NCI-H2029 treated with DMSO at 0.1 percent for 48 hours (cell line): Measurements from ENCODE around the gene CST9L.
"Not testable (repeated sequence)": the region's sequence is repeated elsewhere in the genome, so short reads cannot be mapped to it uniquely, and the experiment has no call there.

ENCODE experiments used
- DNase-seq: peaks from one replicate; lab custom pipeline; 2025; lab: John Stamatoyannopoulos, UW

Gene CST9L

DNA sequence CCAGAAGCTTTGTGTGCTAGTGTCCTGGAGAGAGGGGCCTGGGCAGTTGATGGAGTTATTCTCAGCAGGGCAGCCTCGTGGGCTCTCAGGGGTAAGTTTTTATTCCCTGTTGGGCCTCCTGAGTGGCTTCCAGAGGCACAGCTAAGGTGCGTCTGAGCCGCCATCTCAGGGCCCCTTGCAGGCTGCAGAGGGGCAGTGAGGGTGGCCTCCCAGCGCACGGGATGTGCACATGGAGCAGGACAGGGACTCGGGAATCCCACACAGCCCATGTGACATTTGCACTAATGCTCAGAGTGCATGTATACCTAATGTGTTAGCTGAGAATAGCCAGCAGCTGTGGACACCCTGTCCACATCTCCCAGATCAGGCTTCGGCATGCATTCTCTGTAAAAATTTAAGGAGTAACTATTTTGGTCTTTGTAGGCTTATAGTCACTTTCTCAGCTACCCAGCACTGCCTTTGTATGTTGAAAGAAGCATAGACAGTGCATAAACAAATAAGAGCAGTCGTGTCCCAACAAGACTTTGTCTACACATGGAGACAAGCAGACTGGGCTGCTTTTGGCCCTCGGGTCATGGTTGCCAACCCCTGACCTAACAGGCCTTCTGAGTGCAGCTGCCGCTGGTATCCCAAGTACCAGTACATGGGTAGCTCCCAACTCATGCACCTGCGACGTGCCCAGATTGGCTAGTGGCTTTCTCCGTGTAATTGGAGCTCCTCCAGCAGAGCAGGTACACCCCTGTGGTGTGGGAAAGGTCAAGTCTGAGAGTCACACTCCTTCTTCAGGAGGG is 18.6 kb upstream of the CST9L start:
- DNase-seq = no peak

DNA sequence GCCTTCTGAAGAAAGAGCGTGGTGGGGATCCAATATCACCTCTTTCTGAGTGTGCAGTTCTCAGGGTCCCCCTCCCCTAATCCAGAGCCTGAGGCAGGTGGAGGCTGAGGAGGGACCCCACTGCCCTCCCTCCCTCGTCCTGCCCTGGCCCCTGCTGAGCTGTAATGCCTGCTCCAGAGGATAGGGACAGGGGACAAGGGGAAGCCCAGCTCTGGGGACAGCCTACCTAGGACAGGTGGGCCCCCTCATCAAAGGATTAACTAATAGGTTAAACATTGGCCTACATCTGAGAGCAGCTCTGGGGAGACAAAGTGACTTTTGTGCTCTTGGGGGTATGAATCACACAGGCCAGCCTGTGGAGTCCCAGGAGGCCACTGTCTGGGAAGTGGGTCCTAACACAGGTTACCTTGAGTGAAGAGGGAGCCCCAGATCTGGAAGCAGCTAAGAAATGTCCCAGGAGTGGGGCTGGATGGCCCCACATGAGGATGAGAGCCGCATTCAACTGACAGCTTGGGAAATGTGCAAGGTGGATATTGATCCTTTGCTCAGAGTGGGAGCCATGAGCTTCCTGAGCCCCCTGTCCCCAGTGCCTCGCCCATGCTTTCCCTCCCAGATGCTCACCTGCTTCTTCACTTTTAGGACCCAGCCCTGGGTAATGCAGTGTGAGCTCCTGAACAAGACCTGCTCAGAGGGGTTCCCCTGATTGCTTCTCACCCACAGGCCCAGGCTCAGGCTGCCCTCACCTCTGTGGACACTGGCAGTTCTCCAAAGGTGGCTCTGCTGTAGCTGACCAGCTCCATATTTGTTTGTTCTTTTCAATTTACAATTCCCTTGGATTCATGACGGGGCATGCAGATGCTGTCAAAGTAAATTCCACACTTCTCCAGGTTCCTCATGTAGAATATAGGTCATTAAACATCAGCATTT is 17.8 kb upstream of the CST9L start:
- no peak for DNase-seq

DNA sequence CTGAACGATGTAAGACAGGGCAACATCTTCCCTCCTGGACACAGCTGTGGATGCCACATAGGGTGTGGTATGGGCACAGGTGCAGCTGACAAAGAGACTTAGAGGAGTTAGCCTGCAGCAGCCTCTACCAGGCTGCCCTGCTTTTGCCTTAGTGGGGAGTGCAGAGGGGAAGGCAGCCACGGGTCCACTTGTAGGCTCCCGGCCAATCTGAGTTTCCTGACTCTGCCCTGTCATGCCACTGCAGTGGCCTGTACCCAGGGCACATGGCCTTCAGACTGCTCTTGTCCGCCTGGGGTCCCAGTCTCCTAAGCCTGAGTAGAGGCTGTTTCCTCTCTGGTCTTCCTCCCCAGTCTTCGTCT is 17.1 kb upstream of the CST9L start:
- no peak for DNase-seq

DNA sequence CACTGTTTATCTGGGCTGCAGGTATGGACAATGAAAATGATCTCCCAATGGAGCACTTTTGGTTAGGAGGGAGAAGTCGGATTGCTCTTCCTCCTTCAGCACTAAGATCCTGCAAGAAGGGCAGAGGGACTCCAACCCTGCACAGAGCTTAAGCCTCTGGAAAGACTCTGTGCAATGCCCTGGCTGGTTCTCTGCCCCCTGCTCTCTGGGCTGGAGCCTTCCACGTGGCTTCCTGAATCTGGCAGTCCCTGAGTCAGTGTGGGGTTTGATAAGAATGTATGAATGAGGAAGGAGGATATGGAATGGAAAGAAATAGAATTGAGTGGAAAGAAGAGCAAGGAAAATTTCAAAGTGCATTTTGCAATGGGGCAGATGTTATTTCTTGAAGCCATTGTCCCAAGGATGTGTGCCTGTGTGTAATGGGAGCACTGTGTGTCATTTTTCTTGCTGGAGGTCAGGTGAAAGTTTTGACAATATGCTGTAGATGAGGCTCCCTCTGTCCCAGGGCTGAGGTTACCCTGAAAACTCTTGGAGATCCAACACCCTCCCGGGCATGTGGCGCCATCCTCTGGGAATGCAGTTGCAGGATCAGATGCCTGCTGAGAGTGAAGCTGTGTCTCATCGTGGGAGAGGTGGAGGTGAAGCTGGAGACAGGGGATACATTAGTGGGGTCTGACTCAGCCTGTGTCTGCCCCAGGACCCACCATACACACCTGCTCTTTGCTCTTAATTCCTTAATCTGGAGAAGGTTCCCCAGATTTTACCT is 16.3 kb upstream of the CST9L start:
- DNase-seq = no peak

DNA sequence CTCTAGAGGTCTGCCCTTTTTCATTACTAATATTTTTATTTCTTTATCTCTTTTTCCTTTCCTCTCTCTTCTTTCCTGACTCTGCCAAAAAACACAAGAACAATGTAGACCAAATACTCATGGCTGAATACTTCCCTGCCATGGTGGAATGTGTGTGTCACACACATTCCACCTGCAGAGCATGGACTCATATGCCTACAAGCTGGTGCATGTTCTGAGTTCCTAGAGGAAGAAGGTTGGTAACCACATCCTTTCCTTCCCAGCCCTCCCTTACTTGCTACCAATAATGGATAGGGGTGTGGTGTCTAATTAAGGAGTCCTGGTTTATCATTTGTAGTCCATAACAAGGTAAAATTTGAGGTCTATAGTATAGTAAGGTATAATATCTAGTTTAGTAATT is 15.2 kb upstream of the CST9L start:
- DNase-seq = no peak

DNA sequence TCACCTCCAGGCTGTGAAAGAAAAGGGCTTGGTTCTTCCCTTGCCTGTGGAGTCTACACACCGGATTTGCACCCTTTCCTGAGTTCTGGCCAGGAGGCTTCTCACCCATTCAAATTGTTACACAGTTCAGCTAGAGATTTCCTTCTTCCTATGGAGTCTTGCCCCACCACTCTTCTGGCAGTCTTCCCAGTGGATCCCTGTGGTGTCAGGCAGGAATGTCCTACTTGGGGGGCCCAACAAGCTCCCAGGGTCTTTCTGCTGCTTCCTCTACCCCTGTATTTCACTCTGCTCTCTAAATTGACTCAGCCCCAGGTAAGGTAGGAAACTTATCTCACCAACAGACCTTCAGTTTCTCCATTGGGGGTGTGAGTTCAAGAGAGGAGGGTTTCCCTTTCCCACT is 14.0 kb upstream of the CST9L start:
- no peak for DNase-seq

DNA sequence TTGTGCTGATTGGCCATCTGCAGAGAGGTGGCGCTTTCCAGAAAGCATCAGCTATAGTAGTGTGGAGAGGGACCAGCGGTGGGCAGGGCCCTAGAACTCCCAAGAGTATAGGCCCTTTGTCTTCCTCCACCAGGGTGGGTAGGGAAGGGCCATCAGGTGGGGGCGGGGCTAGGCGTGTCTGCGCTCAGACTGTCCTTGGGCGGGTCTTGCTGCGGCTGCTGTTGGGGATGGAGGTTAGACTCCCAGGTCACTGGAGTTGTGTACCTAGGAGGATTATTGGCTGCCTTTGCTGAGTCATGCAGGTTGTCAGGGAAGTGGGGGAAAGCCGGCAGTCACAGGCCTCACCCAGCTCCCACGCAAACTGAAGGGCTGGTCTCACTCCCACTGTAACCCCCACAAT is 13.5 kb upstream of the CST9L start:
- DNase-seq = not testable (repeated sequence)

DNA sequence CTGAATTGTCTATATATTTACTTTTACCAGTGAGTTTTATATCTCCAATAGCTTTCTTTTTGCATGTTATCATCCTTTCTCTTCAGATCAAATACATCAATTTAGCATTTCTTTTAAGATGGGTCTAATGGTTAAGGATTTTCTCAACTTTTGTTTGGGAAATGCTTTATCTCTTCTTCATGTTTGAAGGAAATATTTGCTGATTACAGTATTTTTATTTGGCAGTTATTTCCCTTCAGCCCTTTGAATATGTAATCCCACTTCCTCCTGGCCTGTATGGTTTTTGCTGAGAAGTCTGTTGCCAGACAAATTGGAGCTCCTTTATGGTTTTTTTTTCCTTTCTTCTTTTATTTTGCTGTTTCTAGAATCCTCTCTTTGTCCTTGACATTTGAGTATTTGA is 6.7 kb upstream of the CST9L start:
- DNase-seq = no peak

DNA sequence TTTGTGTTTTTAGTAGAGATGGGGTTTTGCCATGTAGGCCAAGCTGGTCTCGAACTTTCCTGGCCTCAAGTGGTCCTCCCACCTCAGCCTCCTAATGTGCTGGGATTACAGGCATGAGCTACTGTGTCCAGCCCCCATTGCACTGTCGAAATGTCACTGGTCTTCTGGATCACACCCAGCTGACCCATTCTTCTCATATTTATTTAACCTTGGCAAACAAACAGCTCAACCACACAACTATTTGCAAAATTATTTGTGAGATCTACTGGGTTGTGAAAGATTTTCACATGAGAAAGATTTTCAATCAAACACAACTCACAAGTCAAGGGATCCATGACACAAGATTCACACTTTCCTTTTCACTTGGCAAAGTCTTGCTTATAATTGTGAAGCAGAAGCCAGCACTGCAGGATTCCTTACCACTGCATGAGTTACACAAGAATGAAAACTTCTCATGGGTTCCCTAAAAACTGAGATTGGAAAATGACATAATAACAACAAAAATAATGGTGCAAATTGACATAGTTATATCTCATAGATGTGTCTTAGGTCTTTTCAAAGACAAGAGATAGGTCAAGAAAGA is 2.0 kb upstream of the CST9L start:
- no peak for DNase-seq

DNA sequence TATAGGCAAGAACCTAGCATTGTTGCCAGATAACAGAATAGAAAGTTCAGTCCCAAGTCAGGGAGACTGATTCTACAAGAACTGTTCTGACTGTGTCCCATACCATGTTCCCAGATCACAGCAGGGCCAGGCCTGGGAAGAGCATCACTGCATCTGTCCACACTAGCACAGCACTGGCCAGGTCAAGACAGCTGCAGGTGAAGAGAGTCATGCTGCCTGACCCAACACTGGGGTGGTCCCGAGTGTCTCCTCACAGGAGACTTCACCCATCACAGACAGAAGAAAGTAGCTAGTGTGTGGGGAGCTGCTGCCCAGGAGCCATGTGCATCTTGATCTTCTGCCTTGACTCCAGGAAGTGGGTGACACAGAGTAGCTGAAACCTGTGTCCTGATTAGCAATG is 1.3 kb upstream of the CST9L start:
- DNase-seq = no peak

DNA sequence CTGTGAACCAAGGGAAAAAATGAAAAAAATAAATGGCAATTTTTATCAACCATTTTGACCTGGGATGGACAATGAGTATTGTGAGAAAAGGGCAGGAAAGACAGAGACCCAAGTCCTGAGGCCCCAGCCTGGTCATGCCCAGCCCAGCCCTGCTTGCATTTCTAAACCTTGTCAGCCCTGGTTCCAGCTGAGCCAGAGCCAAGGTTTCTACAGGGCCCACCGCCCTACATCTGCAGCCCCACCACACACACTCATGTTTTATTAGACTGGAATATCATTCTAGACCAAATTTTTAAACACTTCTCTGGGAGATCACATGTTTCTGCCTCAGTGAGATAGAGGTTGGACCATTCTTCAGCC is 667 bp upstream of the CST9L start:
- no peak for DNase-seq

DNA sequence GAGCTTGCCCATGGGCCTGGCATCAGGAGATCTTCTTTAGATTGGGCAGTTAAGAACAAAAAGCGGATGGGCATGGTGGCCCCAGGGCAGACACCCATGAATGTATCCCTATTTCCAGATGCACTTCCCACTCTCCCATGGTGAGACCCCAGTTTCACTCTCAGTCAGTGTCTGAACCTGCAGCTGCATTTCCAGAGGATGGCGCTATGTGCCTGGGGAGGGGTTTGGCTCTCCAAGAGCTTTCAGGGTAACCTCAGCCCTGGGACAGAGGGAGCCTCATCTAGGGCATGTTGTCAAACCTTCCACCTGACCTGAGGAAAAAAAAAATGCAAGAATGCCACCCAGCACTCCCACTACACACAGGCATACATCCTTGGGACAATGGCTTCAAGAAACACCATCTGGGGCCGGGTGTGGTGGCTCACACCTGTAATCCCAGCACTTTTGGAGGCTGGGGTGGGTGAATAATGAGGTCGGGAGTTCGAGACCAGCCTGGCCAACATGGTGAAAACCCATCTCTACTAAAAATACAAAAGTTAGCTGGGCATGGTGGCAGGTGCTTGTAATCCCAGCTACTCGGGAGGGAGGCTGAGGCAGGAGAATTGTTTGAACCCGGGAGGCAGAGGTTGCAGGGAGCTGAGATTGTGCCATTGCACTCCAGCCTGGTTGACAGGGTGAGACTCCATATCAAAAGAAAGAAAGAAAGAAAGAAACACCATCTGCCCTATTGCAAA is 1.9 kb downstream of the CST9L start:
- no peak for DNase-seq

DNA sequence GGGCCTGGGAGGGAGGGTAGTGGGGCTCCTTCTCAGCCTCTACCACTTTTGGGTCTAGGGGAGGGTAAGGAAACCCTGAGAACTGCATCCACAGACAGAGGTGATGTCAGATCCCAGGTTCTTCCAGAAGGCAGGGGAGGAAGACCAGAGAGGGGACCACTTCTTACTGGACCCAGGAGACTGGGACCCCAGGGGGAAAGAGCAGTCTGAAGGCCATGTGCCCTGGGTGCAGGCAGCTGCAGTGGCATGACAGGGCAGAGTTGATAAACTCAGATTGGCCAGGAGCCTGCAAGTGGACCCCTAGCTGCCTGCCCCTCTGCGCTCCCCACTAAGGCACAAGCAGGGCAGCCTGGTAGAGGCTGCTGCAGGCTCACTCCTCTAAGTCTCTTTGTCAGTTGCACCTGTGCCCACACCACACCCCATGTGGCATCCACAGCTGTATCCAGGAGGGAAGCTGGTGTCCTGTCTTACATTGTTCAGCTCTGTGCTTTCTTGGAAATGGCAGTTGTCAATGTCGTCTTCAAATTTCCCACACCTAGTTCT is 2.7 kb downstream of the CST9L start:
- no peak for DNase-seq

DNA sequence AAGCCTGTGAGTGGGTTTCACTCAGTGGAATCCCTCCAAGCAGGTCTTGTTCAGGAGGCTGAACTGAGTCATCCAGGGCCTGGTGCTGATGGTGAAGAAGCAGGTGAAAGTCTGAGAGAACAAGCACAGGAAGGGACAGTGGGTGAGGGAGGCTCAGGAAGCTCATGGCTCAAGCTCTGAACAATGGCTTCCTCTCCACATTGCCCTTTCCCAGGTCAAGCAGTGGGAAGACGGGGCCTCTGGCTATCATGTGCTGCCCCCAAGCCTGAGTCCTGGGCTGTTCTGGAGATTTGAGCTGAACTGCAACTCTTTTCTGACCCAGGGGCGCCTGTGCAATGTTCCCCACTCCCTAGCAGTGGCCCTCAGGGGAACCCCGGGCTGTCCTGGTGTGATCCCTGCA is 3.4 kb downstream of the CST9L start:
- DNase-seq = no peak

DNA sequence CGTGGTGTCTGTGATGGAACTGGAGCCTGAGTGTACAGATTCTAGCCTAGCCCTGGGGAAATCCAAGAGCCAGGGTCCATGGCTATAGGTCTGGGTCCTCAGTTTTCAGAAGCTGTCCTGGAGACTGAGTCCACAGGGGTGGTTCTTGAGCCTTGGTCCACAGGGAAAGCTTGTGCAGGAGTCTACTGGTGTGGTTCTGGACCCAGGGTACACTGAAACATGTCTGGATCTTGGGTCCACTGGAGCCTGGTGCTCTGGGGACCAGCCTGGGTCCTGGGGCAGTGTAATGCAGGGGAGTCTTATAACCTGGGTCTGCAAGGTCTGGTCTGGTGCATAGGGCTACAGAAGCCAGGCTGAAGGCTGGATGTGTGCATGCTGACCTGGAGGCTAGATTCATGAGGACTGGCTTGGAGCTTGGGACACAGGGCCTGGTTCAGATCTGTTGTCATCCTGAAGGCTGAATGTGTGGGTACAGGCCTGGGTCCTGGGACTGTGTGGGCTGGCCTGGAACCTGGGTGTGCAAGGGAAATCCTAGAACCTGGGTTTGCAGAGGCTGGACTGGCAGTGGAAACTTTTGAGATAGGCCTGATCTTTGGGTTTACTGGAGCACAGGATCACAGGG is 5.5 kb downstream of the CST9L start:
- no peak for DNase-seq

DNA sequence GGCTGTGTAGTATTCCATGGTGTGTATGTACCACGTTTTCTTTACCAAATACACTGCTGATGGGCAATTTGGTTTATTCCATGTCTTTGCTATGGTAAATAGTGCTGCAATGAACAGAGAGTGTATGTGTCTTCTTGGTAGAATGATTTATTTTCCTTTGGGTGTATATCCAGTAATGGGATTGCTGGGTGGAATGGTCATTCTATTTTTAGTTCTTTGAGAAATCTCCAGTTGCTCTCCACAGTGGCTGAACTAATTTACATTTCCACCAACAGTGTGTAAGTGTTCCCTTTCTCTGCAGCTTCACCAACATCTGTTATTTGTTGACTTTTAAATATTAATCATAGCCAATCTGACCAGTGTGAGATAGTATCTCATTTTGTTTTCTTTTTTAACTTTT is 13.9 kb downstream of the CST9L start:
- no peak for DNase-seq

DNA sequence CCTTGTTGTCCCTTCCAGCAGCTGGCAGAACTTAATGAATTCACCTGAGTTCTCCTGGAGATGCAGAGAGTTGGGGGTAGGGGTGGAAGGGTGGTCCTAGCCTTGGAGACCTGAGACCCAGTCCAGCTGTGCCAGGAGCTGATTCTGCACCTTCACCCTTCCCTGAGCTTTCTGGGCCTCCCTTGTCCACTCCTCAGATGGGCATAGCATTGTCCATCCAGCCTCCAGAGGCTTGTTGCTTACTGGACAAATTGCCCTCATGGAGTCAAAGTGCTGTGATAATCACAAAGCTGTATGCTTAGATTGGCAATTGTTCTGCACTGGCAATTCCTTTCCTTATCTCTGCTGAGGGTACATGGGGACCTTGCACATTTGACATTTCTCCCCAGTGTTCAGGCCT is 16.5 kb downstream of the CST9L start:
- no peak for DNase-seq

DNA sequence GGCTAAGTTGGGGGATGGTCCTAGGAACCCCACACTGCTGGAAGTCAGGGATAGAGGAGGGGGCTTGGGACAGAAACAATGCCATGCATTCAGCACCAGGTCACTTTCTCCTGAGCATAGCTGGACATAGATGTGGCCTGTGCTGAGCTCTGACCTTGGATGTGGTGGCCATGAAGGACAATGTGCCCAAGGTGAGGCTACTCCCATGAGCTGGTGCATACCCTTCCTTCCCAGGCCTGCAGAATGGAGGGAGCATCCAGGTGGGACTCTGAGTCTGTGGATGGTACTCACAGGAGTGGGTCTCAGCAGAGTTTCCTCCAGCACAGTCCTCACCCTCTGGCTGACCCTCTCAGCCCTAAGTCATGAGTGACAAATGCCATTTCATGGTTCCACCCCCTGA is 16.9 kb downstream of the CST9L start:
- DNase-seq = no peak

DNA sequence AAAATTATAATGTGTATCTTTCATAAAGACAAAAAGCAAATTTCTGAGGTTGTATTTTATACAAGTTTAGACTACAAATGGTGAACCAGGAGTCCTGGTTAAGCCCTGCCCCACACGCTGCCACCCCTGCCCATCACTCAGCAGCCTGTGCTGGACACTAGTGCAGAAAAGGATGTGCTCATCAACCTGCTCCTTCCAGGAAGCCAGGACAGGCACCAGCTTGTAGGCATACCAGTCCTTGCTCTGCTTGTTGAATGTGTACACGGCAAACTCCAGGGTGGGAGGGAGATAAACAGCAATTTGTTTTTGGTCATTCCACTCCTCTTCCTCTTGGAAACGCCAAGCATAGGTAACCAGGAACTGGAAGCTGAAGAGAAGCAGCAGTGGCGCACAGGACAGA is 18.1 kb downstream of the CST9L start:
- no peak for DNase-seq

DNA sequence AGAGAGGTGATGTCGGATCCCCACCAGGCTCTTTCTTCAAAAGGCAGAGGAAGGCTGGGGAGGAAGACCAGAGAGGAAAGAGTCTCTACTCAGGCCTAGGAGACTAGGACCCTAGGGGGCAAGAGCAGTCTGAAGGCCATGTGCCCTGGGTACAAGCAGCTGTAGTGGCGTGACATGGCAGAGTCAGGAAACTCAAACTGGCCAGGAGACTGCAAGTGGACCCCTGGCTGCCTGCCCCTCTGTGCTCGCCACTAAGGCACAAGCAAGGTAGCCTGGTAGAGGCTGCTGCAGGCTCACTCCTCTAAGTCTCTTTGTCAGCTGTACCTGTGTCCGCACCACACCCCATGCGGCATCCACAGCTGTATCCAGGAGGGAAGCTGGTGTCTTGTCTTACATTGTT is 19.9 kb downstream of the CST9L start:
- DNase-seq = no peak

DNA sequence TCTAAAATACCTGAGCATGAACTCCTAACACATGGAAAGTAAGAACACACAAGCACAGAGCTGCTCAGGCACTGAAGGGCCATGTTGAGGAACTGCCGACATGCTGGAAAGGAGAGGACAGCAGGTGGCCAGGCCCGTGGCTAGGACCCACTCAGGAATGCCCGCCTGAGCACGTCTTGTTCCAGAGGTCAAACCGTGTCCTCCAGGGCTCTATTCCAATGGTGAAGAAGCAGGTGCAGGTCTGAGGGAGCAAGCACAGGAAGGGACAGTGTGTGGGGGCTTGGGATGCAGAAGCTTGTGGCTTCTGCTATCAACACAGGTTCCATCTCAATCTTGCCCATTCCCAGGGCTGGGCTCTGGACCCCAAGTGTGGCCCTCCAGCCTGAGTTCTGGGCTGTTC is 20.7 kb downstream of the CST9L start:
- DNase-seq = no peak
